ENCODE data around the gene CCL16. TPM values are rescaled to one million over a fixed set of nuclear protein-coding genes. Genes with fewer than 3 reads are reported as not detected.

CCL16 gene, protein sequence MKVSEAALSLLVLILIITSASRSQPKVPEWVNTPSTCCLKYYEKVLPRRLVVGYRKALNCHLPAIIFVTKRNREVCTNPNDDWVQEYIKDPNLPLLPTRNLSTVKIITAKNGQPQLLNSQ
- total RNA-seq: under 1 TPM in 1 of 9 donors, not detected in 8; 0.19 TPM
- polyA plus RNA-seq: not detected
- long read RNA-seq, donor 1: 0 reads
- long read RNA-seq, donor 2: 0 reads
- long read RNA-seq, donor 3: 0 reads

DNA sequence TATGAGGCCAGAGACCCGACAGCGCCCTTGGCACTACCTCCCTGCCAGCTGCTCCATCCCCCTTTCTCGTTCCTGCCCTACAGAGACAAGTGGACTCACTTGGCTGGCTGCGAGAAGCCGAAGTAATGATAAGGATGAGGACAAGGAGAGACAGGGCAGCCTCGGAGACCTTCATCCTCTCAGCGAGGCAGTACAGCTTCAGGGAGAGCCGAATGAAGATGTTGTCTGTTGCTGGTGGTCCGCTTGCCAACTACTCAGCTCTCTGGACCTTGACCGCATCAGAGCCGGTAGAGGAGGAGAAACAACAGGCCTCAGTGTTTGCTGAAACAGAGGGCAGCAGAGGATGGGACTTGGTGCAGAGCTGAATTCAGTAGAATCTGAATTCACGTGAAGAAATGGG, at the start of gene CCL16:
TSS of gene CCL16 (minus strand) at position 252 of the 400 bp plus-strand sequence. CDS start at position 175, 77 bp downstream.
- Histone ChIP-seq H3K4me3 (no peak within 1 kb of the TSS), H3K27me3 (no peaks in the 10 kb centered on the region), H3K27ac (no peak within 1 kb of the TSS), H3K36me3 (no peaks in the 10 kb centered on the region), H3K4me1 (peaks cover 0 to 9% (median 0%) of the 10 kb centered on the region in 12 donors), H3K9me3 (no peaks in the 10 kb centered on the region)
- 88 to 92% (median 90%) methylated on average over 12 of the region's 12 CpGs for WGBS, 4 donors
- intact Hi-C loops (cut with DNase I): no loop called here
- TF ChIP-seq, protein P1, sequence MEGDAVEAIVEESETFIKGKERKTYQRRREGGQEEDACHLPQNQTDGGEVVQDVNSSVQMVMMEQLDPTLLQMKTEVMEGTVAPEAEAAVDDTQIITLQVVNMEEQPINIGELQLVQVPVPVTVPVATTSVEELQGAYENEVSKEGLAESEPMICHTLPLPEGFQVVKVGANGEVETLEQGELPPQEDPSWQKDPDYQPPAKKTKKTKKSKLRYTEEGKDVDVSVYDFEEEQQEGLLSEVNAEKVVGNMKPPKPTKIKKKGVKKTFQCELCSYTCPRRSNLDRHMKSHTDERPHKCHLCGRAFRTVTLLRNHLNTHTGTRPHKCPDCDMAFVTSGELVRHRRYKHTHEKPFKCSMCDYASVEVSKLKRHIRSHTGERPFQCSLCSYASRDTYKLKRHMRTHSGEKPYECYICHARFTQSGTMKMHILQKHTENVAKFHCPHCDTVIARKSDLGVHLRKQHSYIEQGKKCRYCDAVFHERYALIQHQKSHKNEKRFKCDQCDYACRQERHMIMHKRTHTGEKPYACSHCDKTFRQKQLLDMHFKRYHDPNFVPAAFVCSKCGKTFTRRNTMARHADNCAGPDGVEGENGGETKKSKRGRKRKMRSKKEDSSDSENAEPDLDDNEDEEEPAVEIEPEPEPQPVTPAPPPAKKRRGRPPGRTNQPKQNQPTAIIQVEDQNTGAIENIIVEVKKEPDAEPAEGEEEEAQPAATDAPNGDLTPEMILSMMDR (IDR thresholded peaks at IDR 0.05): no peak
- no peak for TF ChIP-seq POLR2A (IDR thresholded peaks at IDR 0.05)
- DNase-seq: no peak
- ATAC-seq: no peak

DNA sequence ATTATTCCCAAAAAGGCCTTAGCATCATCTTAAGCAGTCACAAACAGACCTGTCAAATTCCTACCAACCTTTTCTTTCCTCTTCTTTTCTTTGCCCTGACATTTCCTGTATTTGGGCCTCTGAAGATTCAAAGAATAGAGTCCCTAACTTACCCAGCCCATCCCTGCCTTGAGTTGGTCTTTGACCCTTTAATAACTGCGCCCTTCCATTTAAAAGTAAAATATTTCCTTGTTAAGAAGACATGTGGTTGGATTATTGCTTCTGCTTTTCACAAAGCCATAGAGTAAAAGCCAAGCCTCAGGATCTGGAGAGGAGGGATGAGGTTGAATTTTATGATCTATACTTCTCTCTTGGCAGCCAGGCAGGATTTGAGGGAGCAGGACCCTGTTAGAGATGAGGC, 49.7 kb upstream of the CCL16 start:
- no peaks in the 10 kb centered on the region for H3K9me3 ChIP-seq
- no peaks in the 10 kb centered on the region for H3K36me3 ChIP-seq
- TF ChIP-seq, protein P1 (IDR thresholded peaks at IDR 0.05): no peak
- no peak for TF ChIP-seq POLR2A (IDR thresholded peaks at IDR 0.05)
- H3K27ac ChIP-seq: no peak overlapping the region
- peaks cover 0 to 9% (median 0%) of the 10 kb centered on the region in 9 donors for H3K27me3 ChIP-seq
- H3K4me3 ChIP-seq: no peak overlapping the region
- peaks cover 0 to 15% (median 0%) of the 10 kb centered on the region in 12 donors for H3K4me1 ChIP-seq
- ATAC-seq (no peak), DNase-seq (no peak)
- 83 to 97% (median 96%) methylated on average over 1 of the region's 1 CpG for WGBS, 4 donors
- intact Hi-C loops (cut with DNase I): no loop called here

DNA sequence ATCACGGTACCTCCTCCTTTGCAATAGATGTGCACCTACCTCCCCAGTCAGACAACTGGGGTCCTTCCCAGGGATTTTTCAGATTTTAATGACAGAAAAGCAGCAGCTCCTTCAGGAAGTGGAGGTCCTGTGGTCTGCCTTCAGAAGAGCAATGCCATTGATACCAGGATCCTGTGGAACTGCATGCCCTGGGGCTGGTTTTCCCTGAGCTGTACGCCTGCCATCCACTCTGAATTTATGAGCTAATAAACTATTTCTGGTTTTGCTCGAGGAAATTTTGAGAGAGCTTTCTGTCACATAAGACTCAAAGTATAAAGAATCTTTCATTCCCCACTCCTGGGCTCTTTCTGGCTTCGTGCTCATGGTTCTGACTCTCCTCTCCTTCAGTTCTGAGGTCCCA, 46.5 kb upstream of the CCL16 start:
- ATAC-seq (no peak), DNase-seq (no peak)
- Histone ChIP-seq H3K36me3 (no peaks in the 10 kb centered on the region), H3K27ac (no peak overlapping the region), H3K9me3 (peaks cover 0 to 2% (median 0%) of the 10 kb centered on the region in 12 donors), H3K4me3 (no peak overlapping the region), H3K4me1 (no peaks in the 10 kb centered on the region), H3K27me3 (peaks cover 0 to 16% (median 0%) of the 10 kb centered on the region in 9 donors)
- intact Hi-C loops (cut with DNase I): no loop called here
- TF ChIP-seq POLR2A (IDR thresholded peaks at IDR 0.05): no peak
- TF ChIP-seq, protein P1 (IDR thresholded peaks at IDR 0.05): no peak
- 49 to 80% (median 67%) methylated on average over 4 of the region's 4 CpGs for WGBS, 4 donors

DNA sequence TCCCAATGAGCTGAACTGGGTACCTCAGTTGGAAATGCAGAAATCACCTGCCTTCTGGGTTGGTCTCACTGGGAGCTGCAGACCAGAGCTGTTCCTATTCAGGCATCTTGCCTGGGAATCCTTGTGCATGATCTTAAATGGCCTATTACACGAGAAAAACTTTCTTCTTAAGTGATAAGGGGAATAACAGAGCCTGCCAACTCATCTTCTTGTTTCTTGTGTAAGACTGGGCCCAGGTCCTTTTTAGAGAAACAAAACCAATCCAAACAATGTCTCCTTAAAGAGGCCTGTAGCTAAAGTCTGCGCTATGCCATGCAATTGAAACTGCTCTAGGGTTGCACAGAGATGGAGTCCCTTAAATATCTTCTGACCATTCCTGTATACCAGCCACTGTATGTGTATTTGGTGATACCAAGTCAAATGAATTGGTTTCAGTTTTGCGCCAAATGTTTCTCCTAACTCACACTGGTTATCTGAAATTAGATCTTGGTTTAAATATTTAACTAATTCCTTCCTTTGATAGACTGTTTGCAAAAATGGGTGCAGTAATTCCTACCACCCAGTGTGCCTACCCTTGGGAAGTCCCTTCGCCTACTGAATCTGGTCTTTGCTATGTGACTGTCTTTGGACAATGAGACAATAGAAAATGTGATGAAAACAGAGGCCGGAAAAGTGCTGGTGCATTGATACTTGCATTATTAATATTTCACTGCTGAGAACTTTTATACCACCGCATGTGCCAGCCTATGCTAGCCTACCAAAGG, 43.0 kb upstream of the CCL16 start:
- no peaks in the 10 kb centered on the region for H3K4me1 ChIP-seq
- 83 to 93% (median 88%) methylated on average over 6 of the region's 6 CpGs for WGBS, 4 donors
- DNase-seq: no peak
- intact Hi-C loops (cut with DNase I): loop anchor here in 1 of 10 donors (5.0 kb wide), 1 partner anchor 48 kb away; no protein-coding TSS in a partner anchor
- ATAC-seq: no peak
- no peaks in the 10 kb centered on the region for H3K36me3 ChIP-seq
- H3K9me3 ChIP-seq: peaks cover 0 to 4% (median 0%) of the 10 kb centered on the region in 12 donors
- TF ChIP-seq, protein P1 (IDR thresholded peaks at IDR 0.05): no peak
- TF ChIP-seq POLR2A (IDR thresholded peaks at IDR 0.05): no peak
- H3K4me3 ChIP-seq: no peak overlapping the region
- no peak overlapping the region for H3K27ac ChIP-seq
- peaks cover 0 to 16% (median 0%) of the 10 kb centered on the region in 9 donors for H3K27me3 ChIP-seq
